AG09309 (cell line): ENCODE results near the gene IBSP.

Source experiments
- DNase-seq: peaks from one replicate; pipeline ENCODE4 v3.0.0-alpha.2; 2010; ENCODE audit warnings: low read depth
- H3K4me3 ChIP-seq: 2 replicates; pipeline ENCODE4 v1.5.1; 2011; ENCODE audit warnings: mild to moderate bottlenecking, low read depth, low read length, moderate library complexity; ENCODE audit not compliant: control insufficient read depth
- TF ChIP-seq, protein P1 (sequence below): IDR thresholded peaks from 2 replicates; pipeline ENCODE4 v1.5.1; 2011; ENCODE audit warnings: mild to moderate bottlenecking, low read depth, low read length, inconsistent platforms; ENCODE audit not compliant: insufficient read depth, control insufficient read depth; ENCODE audit errors: missing control alignments

The IBSP gene

DNA sequence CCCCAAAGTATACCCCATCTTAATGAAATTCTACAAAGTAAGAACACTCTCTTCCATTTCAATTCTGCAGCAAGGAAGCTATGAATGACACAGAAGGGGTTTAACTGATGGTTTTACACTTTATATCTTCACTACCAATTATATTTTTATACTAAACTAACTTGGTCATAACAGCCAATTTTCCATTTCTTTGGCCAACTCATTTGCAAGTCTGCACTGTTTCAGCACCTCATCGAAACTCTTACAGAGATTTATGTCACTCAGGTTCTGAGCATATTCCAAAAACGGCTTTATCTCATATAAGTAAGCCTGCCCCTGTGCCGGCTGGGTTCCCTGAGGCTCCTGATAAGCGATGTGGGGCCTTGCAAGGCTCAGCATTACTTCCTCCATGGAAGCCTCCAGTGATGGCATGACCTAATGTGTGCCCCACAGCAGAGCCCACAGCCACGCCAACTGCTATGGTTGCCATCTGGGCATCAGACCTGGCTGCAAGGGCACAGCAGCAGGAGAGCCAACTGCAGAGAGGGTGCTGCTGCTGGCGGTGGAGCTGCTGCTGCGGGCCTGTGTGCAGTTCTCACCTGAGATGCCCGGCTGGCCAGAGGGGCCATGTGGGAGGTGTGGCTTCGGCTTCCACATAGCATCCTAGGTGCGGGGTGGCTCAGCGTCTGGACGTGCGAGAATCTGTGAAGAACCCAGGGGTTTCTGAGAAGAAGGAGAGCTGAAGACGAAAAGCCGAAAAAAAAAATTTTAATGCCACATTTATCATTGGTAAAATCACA lies 13.4 kb upstream of the IBSP start:
- H3K4me3 ChIP-seq: no peak overlapping the region
- TF ChIP-seq, protein P1, sequence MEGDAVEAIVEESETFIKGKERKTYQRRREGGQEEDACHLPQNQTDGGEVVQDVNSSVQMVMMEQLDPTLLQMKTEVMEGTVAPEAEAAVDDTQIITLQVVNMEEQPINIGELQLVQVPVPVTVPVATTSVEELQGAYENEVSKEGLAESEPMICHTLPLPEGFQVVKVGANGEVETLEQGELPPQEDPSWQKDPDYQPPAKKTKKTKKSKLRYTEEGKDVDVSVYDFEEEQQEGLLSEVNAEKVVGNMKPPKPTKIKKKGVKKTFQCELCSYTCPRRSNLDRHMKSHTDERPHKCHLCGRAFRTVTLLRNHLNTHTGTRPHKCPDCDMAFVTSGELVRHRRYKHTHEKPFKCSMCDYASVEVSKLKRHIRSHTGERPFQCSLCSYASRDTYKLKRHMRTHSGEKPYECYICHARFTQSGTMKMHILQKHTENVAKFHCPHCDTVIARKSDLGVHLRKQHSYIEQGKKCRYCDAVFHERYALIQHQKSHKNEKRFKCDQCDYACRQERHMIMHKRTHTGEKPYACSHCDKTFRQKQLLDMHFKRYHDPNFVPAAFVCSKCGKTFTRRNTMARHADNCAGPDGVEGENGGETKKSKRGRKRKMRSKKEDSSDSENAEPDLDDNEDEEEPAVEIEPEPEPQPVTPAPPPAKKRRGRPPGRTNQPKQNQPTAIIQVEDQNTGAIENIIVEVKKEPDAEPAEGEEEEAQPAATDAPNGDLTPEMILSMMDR: no peak
- DNase-seq: no peak

GRCh38 chr4:87802858-87803257 lies 3.5 kb downstream of the IBSP start:
- TF ChIP-seq, protein P1: no peak
- no peak overlapping the region for H3K4me3 ChIP-seq
- no peak for DNase-seq

DNA sequence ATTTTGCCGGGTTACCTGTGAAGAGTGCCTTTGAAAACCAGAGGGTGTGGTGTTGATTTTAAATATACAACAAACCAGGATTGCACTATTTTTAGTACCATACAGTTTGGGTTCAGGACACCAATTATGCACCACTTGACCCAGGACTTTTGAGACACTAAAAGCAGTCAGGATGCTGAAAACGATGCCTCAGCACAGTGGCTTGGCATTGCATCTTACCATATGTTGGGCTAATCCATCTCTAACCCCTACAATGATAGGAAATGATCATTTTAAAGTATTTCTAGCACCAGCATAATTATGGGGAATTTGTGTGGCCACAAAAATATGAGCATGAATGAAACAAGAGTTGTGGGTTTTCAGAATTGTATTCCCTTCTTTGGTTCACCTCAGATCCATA lies 4.1 kb downstream of the IBSP start:
- H3K4me3 ChIP-seq: no peak overlapping the region
- no peak for DNase-seq
- TF ChIP-seq, protein P1: no peak

DNA sequence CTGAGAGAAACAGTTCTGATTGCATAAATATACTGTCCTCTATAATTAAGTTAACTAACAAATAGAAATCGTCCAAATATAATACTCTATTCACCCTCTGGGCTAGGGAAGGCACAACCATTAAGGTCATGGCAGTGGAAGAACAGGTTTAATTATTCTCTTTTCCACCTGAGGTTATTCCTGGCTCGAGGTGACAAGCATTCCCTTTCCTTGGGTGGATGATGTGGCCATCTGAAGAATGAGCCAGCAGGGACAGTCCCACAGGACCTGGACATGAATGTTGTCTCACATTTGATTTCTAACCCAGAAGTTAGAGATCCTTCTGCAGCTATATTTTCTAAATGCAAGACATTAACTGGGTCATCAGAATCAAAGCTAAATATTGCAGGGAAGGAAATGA lies 5.5 kb downstream of the IBSP start:
- DNase-seq: no peak
- TF ChIP-seq, protein P1: no peak
- H3K4me3 ChIP-seq: no peak overlapping the region

GRCh38 chr4:87805971-87806370 lies 6.6 kb downstream of the IBSP start:
- TF ChIP-seq, protein P1: no peak
- H3K4me3 ChIP-seq: no peak overlapping the region
- no peak for DNase-seq

GRCh38 chr4:87806520-87806919 lies 7.2 kb downstream of the IBSP start:
- no peak for DNase-seq
- TF ChIP-seq, protein P1: no peak
- H3K4me3 ChIP-seq: no peak overlapping the region
